NCI-H345 (cell line): ENCODE results near the gene LAMC3.

Experiments used
- DNase-seq: peaks from one replicate; lab custom pipeline; 2025; lab: John Stamatoyannopoulos, UW

Gene LAMC3

DNA sequence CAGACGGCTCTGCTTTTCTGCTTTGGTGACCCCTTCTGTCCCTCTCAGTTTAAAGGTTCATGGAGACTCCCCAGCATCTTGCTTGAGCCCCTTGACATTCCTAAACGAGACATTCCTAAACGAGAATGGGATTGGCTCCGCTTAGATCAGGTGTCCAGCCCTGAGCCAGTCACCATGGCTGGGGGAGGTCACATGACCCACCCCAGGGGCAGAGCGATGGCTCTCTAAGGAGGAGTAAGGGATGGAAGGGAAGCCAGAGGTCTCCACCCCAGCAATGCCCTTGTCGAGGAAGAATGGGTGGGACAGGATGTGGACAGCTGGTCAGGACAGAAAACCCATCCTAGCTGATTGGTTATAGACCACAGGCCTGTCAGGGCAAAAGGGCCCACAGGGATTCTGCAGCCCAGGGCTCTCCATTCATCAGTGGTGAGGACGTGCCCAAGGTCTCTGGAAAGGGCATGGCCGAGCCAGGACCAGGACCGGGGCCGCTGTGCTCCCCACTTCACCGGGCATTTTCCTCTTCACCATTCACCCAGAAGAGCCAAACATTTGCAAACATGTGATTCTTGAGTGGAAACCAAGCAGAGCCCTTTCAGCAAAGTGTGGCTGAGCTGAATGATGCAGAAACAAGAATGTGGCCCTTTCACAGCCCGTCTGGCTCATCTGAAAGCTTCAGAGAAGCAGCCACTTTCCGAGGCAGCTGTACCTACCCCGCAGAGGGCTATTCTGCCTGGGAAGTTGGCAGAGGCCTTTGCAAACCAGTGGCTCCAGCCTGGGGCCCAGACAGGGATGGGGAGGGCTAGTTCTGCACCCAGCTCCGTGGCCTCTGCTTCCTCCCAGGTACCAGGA is 67.6 kb downstream of the LAMC3 start:
- no peak for DNase-seq

DNA sequence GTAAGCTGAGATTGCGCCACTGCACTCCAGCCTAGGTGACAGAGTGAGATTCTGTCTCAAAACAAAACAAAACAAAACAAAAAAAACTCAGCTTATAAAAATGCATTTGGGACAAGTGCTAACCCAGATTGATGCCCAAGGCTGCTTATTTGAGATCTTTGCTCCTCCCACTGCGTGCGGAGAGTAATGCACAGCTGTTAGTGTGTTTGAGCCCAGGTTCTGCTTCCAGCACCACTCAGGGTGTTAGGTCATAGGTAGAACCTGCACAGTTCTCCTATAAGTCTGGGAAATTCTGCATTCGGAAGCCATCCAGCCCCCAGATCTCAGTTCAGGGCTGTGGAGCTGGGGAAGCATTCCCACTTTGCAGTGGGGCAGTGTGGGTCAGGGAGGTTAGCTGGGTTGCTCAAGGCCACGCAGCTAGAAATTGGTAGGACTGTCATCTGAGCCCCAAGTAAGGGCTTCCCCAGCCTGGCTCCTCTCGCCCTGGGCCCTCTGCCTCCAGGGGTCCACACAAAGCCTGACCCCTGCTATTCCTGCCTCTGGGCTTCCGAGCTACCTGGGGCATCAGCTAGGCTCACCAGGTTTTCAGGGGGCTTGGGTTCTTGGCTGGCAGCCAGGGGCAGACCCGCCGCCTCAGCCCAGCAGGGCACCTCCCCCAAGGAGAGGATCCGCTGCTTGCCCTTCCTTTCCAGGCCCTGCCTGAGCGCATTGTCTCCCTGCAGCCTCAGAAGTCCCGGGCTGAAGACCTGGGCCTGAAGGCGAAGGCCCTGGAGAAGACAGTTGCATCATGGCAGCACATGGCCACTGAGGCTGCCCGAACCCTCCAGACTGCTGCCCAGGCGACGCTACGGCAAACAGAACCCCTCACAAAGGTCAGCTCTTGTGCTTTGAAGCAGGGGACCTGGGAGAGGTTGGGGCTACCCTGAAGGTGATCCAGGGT is 69.7 kb downstream of the LAMC3 start:
- DNase-seq = no peak

DNA sequence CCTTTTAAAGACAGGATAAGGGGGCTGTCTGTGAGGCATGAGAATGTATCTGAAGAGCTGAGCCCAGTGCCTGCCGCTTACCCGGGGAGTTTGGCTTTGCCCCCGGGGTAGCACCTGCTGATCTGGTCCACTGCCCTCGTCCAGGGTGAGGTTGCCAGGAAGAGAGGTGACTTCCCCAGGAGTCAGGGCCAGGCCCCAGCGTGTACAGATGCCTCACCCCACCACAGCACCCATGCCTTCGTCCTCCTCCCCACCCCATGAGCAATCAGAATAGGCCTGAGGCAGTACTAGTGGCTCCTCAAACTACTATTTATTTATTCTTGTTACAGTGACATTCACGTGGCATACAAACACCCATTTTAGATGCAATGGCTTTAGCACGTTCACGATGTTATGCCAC is 71.6 kb downstream of the LAMC3 start:
- no peak for DNase-seq

DNA sequence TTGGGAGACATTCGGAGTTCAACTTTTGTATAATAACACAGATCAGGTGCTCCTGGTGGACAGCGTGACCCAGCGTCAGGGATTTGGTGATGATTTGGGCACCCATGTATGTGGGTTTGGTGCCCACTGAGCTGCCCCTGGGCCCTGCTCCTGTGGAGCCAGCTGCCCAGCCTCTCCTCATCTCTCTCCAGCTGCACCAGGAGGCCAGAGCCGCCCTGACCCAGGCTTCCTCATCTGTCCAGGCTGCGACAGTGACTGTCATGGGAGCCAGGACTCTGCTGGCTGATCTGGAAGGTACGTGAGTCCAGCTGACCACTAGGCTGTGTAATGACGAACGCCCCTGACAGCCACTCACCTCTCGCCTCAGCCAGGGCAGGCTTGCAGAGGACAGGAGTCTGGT is 72.9 kb downstream of the LAMC3 start:
- DNase-seq = no peak

DNA sequence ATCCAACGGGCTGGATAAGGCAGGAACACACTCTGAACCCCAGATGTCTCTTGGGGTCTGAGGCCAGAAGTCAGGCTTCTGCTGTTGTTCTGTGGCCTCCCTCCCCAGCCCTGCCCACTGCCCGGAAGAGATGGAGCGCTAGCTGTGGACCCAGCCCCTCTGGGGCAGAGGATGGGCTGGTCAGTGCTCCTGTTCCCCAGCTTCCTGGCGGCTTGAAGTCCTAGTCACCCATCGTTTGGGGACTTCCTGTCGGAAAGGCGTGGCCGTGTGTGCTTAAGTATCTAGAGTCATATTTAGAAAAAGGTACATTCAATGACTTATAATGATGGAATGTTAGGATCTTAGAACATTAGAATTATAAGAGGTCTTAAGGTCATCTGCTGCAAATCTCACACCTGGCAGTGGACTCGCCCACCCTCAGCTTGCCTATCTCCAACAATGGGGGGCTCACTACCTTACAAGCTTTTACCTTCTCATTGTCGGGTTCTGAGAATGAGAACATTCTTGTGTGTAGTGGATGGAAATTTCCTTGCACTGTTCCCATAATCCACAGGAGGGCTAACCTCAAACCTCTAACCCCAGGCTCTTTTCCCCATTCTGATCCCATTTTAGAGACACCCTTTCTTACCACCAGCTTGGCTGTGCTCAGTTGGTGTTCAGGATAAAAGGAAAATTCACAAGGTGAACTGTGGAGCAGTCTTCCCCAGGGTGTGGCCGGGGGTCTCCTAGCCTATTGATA is 74.0 kb downstream of the LAMC3 start:
- DNase-seq = no peak

DNA sequence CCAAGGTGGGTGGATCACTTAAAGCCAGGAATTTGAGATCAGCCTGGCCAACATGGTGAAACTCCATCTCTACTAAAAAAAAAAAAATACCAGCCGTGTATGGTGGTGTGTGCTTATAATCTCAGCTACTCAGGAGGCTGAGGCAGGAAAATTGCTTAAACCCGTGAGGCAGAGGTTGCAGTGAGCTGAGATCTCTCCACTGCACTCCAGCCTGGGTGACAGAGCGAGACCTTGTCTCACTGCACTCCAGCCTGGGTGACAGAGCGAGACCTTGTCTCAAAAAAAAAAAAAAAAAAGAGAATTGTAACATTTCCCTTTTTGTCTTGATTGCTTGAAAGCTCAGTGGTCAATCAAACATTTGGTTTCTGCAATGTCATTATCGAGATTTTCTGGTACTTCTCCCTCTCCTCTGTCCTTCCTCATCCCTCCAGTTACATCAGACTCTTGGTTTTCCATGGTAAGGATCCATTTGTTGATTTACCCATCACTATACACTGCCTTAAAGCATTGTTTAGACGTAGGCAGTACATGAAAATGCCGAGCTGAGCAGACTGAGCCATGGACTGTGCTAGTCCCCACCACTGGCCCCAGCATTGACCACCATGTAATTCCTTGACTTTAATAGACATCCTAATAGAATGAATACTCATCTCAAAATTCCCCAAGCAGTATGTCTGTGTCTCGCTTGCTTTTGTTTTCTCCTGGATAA is 75.8 kb downstream of the LAMC3 start:
- no peak for DNase-seq

DNA sequence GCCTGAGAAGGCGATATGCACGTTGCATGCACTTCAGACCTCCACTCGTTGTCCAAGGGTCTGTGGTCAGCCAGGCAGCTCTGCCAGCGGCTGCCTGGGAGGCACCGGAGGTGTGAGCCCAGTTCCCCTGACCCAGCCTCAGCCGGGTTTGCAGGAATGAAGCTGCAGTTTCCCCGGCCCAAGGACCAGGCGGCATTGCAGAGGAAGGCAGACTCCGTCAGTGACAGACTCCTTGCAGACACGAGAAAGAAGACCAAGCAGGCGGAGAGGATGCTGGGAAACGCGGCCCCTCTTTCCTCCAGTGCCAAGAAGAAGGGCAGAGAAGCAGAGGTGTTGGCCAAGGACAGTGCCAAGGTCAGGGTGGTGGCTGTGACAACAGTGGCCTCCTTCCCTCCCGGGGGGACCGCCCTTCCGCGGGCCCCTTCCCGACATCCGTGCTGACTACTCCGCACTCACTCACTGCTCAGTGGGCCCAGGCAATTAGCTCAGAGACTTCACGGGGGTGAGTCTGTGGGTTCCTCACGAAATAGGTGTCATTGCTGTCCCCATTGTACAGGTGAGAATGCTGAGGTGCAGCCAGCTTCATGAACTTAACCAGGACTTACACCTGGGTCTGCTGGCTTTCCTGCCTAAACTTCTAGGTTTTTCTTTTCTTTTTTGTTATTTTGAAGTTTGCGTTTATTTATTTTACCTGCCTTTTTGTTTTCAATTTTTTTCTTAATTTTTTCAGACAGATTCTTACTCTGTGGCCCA is 76.6 kb downstream of the LAMC3 start:
- no peak for DNase-seq

DNA sequence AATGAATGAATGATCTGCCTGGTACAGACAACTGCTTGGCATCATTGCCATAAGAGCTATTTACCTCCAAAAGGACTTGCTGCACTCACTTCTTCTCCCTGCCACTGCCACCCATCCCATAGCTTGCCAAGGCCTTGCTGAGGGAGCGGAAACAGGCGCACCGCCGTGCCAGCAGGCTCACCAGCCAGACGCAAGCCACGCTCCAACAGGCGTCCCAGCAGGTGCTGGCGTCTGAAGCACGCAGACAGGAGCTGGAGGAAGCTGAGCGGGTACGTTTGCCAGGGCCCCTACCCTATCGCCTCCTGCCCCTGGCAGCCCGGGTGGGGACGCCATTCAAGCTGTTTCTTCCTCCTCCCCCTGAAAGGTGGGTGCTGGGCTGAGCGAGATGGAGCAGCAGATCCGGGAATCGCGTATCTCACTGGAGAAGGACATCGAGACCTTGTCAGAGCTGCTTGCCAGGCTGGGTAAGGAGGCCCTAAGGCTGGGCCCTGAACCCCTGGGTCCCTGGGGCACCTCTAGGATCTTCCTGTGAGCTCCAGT is 78.5 kb downstream of the LAMC3 start:
- DNase-seq = no peak

DNA sequence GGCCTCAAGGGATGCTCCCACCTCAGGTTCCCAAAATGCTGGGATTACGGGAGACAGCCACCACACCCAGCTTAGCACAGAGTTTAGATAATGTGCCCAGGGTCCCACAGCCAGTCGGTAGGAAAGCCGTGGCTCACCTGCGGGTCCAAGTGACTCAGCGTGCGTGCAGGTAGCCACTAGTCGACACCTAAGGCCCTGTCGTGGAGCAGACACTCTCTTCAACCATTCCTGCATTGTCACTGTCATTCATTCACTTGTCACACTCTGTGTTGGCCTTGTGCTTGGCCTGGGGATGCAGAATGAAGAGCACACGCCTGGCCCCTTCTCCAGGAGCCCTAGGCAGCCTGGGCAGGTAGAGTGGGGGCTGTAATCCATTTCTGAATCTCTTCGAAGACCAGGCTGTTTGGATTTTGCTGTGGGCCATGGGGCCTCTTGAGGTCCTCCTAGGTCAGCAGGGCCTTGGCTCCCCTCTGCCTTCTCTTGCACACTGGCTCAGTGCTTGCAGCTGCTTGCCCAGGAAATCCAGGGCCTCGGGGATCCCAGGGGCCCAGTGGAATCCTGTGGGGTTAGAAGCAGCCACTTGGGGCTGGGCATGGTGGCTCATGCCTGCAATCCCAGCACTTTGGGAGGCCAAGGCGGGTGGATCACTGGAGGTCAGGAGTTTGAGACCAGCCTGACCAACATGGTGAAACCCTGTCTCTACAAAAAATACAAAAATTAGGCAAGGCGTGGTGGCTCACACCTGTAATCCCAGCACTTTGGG is 81.2 kb downstream of the LAMC3 start:
- DNase-seq = no peak

DNA sequence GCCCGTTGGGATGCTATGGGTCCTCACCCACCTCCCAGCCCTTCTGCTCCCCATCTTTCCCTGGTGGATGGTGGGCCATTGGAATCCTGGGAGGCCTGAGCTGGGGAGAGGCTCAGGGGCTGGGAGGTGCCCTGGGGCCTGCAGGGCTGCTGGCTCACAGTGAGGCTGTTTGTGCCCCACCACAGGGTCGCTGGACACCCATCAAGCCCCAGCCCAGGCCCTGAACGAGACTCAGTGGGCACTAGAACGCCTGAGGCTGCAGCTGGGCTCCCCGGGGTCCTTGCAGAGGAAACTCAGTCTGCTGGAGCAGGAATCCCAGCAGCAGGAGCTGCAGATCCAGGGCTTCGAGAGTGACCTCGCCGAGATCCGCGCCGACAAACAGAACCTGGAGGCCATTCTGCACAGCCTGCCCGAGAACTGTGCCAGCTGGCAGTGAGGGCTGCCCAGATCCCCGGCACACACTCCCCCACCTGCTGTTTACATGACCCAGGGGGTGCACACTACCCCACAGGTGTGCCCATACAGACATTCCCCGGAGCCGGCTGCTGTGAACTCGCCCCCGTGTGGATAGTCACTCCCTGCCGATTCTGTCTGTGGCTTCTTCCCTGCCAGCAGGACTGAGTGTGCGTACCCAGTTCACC is 82.5 kb downstream of the LAMC3 start:
- DNase-seq = no peak

DNA sequence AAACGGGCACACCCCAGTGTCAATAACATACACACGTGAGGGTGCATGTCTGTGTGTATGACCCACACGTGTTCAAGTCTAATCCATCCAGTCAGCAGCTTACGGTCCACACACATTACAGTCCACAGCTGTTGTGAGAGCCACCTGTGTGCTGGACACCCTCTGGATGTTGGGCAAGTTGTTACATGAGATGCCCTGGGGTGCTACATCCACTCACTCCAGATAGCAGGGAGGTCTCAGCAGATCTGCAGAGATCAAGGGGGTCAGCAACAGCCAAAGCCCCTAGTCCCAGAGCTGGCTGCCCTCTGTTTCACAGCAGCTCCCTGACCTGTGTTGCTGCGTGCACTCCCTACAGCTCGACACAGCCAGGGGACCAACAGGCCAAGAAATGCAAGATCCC is 83.1 kb downstream of the LAMC3 start:
- DNase-seq = no peak

DNA sequence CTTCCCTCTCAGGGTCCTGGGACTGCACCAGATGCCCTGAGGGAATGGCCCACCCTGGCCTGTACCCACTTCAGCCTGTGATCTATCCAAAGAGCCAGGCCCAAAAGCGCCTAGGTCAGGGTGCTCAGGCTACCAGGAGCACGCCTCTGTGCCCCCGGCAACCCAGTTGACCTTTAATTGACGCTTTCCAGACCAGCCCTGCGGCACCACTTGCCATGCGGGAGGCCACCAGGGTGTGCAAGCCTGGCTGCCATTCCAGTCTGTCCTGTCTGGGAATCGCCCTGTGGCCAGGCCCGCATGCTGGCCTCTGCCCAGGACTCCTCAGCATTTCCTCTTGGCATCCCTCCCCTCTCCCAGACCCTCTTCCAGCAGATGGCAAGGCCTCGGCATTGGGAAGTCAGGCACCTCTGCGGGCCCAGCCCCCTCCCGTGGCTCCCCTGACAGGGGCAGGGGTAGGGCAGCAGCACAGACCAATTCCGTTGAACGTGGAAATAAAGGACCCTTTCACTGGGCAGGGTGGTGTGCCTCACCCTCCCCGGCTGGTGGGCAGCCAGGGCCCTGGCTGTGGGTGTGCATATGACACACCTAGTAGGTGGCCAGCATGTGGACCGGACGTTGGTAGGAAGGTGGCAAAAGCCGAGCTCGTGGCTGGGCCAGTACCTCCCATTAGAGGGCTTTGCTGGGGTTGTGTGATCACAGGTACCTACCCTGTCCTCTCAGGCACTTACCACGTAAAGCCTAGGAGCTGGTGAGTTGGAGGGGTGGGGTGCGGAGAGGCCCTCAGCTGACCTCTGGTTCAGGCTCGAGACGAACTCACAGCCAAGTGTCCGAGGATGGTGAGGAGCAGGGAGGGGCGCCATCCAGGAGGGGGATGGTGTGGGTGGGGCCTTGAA is 83.8 kb downstream of the LAMC3 start:
- DNase-seq = no peak

DNA sequence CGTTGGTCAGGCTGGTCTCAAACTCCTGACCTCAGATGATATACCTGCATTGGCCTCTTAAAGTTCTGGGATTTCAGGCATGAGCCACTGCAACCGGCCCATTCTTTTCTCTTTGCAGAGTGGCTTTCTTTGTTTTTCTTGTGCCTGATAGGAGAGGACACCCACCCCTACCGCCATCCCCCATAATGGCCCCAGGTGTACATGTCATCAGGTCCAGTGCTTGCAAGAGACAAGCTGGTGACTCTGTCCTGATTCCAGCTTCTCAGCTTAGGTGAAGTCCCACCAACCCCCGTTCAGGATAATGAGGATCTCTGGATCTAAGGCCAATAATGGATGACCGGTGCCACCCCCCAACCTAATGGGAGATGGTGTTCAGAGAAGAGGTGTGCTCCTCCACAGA is 85.0 kb downstream of the LAMC3 start:
- DNase-seq = no peak

DNA sequence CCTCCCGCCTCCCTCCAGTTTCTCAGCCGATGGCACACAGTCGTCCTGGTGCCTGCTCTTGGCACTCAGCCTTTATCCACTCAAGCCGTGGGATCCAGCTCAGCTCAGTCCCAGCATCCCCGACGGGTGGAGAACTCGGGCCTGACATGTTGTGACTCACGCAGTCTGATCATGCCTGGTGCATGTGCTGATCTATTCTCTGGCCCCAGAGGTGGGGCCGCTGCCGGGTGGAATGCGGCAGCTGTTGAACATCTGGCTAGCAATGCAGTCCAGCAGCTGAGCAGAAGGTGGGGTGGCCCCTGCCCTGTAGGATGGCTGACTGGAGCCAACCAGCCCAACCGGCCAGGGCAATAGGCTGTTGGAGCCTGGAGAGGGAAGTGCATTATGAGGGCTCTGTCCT is 85.6 kb downstream of the LAMC3 start:
- no peak for DNase-seq

DNA sequence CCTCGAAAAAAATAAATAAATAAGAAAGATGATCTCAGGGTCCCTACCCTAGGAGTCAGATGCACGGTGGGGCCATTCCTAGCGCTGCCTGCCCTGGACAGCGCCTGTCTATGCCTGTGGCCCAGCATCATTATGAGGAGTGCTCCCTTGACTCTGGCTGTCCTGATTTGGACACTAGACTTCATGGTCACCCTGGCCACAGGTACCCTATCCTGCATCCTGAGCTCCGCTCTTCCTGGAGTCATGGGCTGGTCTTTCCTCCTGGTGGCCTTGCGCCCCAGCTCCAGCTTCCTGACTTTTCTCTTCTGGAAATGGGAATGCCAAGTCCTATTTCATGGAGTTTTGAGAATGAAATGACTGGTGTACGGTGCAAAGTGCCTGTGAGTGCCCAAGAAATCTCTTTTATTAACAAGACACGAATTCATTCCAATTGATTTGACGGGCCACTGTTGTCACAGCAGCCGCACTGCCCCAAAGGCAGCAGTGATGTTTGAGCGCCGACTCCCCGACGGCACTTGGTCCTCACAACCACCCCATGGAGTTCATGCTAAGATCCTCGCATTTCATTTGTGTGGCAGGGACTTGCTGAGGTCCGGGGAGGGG is 86.8 kb downstream of the LAMC3 start:
- no peak for DNase-seq

DNA sequence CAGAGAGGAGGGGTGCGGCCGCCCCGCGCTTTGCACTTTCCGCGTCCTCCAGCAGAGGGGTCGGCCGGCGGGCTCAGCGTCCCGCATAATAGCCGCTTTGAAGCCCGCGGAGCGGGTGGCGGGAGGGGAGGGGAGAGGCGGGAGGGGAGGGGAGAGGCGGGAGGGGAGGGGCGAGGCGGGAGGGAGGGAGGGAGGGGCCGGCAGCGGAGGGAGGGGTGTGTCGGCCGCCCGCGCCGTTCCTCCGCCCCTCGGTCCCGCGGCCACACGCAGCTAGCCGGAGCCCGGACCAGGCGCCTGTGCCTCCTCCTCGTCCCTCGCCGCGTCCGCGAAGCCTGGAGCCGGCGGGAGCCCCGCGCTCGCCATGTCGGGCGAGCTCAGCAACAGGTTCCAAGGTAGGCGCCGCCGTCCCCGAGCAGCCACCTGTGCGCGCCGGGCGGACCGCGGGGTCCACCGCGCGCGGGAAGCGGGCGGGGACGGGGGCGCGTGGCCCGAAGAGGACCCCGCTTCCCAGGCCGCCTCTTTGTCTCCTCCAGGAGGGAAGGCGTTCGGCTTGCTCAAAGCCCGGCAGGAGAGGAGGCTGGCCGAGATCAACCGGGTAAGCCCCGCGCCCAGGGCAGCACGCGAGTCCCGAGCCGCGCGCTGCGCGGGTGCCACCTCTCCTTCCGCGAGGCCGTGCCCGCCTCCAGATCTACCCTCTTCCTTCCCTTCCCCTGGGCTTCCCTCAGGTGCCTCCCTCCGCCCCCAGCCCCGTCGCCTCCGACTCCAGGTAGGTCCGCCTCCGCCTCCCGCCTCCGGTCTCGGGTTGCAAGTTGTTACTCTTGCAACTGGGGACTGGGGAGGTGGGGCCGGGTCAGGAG is 87.5 kb downstream of the LAMC3 start, which contains the start of gene AIF1L:
TSS of gene AIF1L (plus strand) at position 263 of the 857 bp plus-strand sequence. CDS start at position 362, 99 bp downstream.
- DNase-seq = peak; percentile 70
